NCI-H1417 (cell line): ENCODE data around the gene CACNA1E.

Experiments
- DNase-seq, 3 experiments: peaks; one replicate each; lab custom pipeline; 2025; lab: John Stamatoyannopoulos, UW

Gene CACNA1E

DNA sequence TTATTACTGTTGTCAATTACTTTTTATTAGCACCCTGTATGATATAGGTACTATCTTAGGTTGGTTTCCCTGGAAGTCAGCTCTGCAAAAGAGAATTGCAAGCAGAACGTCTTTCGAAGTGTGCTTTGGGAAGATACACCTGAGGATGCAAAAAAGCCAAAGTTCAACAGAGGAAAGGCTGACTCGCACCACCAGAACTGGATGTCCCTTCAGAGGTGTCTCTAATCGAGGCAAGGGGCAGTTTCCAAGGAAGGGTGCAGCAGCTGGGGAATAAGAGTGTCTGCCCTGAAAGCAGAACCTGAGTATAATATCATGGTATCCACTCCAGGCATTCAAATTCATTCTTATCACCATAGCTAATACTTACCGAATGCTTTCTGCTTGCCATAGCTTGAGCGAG, 149.6 kb downstream of the CACNA1E start:
- DNase-seq = no peak

DNA sequence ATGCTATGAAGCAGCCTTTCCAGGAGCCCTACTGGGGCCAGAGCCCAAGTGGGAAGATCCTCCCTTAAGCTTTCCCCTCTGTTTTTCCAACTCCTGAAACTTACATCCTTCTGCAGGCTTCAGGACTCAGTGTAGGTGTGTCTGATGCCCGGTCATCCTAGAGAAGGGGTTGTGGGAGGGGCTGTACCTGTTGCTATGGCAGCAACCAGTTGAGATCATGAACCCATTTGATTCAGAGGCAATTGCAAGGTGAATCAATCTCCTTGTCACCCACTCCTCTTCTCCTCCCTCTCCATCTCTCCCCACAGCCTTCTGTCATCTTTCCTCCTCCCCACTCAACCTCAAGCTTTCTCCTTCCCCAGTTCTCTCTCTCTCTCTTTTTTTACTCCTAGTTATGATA, 151.8 kb downstream of the CACNA1E start:
- DNase-seq = peak in 2 of 3 experiments; percentile 11 to 25

DNA sequence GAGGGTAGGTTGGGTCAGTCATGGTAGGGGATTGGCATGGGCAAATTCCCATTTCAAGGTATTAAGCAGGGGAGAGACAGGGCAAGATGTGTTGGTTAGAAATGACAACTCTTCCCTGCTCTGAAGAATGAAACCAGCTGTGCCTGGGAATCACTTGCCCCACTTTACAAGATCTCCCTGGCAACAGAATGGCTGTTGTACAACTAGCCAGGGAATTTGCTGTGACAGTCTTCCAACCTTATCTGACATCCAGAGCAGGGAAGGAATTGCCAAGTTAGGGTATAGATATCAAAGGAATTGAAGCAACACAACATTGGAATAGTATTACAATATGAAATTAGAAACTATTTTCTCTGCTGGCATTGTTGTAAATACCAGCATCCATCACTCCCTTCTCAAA, 154.7 kb downstream of the CACNA1E start:
- no peak for DNase-seq

DNA sequence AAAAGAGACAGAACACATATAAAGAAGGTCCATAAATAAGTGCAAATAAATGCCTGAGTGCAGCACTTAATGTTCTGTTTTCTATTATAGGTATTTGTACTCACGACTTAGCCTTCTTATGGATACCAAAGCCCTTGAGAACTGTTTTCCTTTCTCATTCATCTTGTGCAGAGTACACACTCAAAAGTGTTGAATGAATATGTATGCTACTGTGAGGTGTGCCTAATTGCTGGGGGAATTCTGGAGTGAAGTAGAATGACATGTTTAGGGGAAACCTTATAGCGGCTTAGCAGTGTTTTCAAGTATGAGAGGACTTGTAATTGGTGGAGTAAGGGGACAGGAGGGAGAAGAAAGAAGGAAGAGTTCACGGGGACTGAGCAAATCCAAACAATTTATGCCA, 157.6 kb downstream of the CACNA1E start:
- DNase-seq = peak in 2 of 3 experiments; percentile 57 to 86

DNA sequence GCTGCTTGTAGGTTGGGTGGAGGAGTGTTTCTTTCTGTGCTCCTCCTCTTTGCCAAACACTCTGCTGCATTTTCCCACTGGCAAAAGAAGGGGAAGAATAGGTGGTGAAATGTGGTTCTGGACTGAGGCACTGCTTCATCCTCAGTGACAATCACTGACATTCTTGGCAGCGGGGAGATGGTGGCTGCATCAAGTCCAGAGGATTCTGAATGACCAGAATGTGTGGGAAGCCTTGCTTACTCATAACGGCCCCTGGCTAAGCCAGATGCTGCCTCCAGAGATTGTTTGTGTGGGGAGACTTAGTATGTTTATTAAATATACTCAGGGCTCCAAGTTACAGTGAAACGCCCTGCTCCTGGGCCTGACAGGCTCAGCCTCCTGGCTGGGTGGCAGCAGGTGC, 160.3 kb downstream of the CACNA1E start:
- DNase-seq = no peak

DNA sequence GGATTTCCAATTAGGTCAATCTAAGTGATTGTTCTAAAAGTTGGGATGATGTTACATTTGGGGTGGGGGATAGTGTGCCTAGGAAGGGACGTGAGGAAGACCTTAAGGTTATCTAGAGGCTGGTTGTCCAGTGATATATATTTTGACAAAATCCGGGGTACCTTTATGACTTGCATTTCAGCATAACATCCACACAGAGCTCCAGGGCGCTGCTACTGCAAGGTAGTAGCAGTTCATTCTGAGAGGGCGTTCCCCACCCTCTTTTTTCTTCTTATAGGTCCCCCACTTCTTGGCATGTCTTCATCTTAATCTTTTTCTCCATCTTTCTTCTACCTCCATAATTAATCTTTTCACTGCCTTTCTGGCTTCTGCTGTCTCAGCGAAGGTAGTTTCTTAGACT, 161.9 kb downstream of the CACNA1E start:
- DNase-seq = no peak

DNA sequence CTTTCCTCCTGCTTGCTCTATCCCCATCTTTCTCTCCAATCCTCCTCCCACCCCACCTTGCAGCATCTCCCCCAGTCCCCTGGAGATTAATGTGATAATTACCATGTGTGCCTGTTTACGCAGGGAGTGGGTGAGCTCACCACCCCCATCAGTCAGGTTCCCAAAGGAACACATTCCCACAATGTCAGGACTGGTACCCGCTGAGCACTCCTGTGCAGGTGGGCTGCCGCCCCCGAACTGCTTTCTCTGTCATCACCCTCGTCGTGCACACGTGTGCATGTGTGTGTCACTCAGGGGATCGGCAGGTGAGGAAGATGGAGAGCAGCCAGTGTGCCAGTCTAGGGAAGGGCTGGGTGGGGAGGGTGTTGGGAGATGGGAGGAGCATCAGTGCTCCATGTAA, 163.4 kb downstream of the CACNA1E start:
- DNase-seq = peak; percentile 73 to 92 (median 87)

DNA sequence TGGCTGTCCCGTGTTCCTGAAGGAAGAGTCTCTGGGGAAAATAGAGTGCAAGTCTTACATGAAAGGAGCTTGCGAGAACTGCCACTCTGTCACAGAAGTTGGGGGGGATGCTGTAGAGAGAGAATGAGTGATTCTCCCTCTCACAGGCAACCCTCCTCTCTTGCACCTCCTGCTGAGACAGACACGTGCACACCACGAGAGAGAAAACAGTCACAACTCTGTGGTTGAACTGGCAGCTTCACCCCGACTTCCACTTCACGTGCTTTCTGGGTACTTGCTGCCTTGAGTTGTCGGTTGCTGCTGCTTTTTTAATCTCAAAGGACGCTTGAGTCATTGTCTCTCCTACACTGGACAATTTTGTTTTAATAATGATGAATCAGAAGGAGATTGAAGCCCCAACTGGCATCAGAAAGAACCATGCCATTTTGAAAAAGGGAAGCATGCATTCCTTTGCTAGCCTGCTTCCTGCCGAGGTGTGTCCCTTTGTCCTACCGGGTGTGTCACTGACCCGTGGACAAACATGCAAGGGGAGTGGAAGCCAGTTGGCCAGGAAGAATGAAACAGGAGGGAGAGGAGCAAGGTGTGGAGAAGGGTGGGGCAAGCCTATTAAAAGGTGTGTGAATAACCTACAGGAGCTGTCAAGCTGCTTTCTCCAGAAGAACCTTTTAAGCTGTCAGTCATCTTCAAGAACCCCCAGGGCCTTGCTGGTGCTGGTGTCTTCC, 164.2 kb downstream of the CACNA1E start:
- DNase-seq = peak in 2 of 3 experiments; percentile 55 to 73

DNA sequence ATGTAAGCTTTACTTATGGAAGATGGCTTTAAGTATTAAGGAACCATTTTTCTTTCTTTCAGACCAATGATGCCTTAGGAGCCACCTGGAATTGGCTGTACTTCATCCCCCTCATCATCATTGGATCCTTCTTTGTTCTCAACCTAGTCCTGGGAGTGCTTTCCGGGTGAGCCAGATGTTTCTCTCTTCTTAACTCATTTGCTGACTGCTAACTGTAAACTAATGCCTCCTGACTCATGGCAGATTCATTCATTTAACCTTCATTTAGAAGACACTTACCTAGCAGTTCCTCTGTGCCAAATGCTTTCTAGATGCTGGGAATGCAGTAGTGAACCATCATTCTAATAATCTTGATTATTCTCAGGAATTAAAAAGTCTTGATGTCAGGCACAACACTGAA, 168.0 kb downstream of the CACNA1E start:
- no peak for DNase-seq

DNA sequence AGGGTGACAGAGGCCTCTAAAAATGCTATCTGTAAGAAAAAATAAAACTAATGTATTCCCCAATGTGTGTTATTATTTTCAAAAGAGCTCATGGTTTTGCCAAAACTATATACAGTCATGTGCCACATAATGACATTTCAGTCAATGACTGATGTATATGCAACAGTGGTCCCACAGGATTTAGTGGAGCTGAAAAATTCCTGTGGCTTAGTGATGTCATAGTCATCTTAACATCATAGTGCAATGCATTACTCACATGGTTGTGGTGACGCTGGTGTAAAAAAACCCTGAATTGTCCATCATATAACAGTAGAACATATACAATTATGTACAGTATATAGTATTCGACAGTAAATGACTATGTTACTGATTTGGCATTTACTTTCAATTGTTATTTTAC, 172.4 kb downstream of the CACNA1E start:
- no peak for DNase-seq

DNA sequence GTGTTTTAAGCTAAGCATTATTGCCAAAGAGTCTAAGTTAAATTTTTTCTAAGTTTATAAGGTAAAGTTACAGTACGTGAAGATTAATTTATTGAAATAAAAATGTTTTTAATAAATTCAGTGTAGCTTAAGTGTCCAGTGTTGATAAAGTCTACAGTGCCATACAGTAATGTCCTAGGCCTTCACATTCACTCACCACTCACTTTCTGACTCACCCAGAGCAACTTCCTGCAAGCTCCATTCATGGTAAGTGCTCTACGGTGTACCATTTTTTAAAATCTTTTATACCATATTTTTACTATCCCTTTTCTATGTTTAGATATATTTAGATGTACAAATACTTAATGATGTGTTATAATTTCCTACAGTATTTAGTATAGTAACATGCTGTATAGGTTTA, 173.2 kb downstream of the CACNA1E start:
- DNase-seq = no peak

DNA sequence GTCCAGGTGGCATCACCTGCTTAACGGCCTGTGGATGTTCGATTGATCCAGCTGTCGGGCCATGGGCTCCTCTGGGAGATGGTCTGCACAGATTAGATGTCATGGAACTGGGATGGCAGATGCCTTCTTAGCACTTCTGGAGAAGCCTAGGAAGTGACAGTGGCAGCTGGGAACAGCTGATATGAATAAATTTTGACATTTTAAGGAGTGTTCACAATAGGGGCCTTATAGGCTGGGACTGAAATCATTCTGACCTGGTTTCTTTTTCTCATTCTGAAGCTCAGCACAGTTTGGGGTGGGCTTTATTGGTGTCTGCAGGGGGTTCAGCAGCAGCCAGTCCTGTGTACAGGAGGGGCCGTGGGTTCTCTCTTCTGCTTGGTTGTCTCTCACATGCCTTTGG, 175.3 kb downstream of the CACNA1E start:
- no peak for DNase-seq

DNA sequence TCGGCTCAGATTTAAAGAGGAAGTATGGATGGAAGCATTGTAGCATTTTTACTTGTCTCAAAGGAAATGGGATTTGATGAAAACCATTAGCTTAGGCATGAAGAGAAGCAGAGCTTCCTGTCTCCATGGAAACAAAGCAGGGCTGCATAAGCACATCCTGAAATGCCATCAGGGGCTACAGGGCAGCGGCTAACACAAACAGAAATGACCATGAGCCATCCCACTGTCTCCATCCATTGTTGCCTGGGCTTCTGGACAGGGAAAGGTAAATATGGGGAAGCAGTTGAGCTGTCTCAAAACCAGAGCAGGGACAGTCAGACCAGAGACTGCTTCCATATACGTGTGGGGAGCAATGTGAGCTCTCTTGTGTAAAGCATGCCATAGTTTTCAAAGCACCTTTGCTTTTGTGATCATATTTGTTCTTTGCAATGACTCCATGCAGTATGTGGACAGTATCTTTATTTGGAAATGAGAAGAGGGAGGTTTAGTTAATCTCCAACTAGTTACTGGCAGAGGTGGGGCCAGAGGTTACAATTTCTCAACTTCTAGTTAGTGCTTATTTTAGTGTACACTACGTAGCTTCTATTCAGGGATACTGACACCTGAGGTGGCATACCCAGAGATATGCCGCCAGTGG, 176.1 kb downstream of the CACNA1E start:
- DNase-seq = peak in 1 of 3 experiments; percentile 32

DNA sequence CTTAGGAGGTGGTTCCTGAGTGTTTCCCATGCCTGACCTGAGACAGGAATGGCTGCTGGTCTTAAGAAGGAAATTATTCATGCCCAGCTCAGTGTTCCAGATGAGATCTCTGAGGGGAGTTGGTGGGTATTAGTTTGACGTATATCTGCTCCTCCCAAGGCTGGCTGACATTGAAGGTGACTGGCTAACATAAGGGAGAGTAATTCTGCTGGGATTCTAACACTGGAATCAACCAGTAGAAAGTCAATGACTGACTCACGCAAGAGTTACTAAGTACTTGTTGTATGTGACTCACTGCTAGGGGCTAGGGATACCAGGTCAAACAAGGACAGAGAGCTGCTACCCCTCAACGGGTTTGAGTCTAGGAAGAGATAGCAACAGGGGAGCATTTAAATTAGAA, 177.3 kb downstream of the CACNA1E start:
- DNase-seq = no peak

DNA sequence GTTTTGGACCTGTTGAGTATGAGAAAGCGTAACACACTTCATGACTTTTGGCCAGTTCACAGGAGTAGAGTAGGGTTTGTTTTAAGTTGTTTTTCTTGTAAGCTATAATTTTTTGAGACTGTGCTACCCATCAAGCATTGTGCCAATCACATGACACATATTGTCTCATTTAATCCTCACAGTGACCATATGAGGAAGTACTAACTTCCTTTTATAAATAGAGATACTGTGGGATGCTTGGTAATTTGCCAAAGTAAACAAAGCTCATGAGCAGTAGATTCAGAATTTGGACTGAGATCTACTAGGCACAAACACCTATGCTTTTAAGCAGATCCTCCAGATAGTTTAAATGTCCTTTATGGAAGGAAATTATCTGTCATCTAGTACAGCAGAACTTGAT, 178.3 kb downstream of the CACNA1E start:
- peak in 1 of 3 experiments; percentile 11 for DNase-seq

DNA sequence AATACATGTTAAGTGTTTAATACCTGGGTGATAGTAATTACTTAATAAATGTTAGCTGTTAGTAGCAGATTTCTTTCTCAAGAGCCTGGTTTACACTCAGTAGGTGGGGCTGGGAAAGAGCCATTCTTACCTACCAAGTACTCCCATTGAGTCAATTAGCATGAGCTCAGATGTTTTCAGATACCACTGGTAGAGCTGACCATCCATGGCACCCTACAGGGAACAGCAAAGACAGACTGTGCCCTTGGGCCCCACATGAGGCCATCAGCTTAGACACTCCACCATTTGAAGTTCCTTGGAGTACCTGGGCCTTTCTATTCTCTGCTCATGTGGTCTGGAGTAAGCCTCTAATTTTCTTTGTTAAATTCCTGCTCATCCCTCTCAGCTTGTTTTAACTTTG, 179.3 kb downstream of the CACNA1E start:
- DNase-seq = peak in 1 of 3 experiments; percentile 47

DNA sequence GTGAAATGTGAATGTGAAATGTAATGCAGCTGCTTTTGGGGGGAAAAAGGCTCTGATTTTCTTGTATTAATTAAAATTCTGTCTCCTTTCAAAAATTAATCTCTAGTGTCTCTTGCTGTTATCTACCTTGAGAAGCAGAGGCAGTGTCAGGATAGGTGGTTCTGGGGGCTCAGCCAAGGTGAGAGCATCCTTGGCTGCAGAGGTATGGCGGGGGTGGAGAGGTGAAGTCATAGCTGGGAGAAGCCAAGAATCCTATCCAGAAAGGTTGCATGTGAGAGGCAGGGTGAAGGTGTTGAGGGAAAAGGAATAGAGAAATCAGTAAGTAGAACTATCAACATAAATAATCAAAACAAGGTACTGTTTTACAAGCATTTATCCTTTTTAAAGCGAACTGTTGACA, 181.2 kb downstream of the CACNA1E start:
- DNase-seq = no peak

DNA sequence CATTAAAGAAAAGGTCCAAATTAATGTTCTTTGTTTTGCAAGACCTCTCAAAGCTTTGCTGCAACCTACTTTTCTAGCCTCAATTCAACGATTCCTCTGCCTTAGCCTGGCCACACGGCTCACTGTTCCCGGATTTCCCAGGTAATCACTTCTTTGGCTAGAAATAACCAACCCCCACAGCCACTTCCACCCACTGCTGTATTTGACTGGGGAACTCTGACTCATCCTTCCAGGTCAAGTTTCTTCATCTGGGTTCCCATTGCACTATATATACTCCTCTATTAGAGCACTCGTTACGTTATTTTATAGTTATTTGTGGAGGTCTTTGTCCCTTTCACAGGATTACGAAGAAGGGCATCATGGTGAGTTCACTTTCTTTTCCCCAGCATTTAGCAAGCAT, 185.9 kb downstream of the CACNA1E start:
- peak in 1 of 3 experiments; percentile 48 for DNase-seq

DNA sequence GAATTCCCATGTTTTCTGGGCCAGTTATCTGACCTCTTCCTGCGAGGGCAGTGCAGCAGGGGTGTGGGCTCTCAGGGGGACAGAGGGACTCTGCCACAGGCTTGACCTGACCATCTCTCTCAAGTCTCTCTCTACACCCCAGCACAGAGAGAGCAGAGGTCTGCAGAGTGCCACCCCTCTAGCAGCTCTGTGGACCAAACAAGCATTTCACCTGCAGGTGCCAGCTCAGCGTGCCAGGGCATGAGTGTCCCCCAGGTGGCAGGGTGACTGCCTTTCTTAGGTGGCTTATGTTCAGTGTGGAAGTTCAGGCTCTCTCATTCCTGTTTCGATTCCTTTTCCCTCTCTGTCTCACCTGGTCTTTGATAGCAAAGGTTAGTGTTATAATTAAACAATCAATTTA, 191.3 kb downstream of the CACNA1E start:
- DNase-seq = peak in 2 of 3 experiments; percentile 40 to 75

DNA sequence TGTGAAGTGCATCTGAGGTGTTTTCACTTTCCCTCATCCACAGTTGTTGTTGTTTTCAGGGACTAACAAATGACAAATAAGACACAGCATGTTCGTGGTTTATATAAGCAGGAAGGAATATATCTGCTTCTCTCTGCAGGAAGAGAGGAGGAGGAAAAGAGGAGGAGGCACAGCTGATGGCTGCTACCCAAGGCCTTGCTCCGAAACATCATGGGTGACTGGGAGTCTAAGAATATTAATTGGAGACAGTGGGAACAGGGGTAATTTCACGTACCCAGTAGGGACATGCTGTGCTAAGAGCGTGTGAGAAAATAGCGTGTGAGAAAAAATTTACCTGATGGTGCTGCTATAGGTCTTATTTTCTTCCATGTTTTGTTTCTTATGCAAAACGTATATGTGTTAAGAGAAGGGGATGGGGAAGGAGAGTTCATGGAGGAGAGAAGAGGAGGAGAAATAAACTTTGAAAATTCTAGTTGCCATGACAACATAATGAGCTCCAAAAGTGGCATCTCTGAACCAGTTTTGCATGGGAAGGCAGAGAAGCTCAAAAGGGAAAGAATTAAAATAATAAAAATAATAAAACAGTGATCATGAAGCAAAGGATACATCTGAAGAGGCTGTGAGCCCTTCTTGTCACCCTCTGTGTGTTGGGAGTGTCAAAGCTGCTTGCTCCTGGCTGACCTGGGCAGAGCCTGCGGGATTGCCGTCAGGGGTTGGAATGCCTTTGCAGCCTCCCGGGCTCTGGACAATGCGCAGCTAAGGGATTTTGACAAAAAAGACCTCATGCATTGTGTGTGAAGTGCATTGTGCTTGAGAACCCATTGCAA, 192.0 kb downstream of the CACNA1E start:
- DNase-seq = no peak

DNA sequence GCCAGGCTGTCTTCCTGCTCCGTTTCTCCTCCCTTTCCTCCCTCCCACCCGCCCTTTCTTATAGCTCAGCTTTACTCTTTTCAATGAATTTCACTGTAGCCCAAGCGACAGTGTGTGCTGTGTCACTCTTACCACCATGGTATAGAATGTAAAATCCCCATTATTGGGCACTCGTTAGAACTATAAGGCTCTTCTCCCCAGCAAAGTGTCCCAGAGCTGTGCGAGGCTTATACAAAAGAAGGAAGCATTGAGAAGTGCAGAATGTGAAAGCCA, 192.5 kb downstream of the CACNA1E start:
- DNase-seq = no peak

DNA sequence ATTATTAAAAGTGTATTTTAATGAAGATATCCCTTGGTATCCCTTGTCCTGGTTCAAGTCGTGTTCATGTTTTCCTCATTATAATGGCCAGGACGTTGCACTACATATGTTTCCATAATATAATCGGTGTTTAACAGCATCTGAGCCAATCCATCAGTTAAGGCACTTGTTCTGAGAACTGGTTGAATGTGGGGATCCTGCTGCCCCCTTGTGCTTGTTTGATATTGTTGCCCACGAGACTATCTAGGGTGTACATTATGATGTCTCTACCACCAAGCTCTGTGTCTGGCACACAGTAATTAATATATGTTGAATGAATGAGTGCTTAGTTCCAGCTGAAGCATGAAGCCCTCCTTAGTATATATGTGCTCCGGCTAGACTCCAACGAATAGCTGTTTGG, 193.0 kb downstream of the CACNA1E start:
- DNase-seq = peak; percentile 57 to 90 (median 79)

DNA sequence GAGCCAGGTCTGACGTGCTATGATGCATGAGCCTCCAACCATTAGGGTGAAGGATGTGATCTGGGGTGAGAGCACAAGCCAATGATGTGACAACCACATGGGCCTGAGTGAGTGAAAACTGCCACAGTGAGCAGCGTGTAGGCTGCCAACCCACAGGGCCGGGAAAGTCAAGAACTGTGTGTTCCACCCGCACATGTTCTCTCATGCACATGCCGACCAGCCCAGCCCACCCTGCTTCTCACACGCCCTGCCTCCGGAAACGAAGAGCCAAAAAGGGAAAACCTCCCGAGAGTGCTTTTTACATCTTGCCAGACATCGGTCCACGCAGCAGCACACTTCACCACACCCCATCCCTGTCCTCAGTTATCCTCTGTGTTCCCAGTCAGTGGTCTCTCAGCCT, 197.0 kb downstream of the CACNA1E start:
- DNase-seq = no peak
